ENCODE data around the gene CKB. TPM values are rescaled to one million over a fixed set of nuclear protein-coding genes. Genes with fewer than 3 reads are reported as not detected.
A peak's percentile ranks its signal among the peaks of the same experiment; 100 is the strongest.

CKB gene
- total RNA-seq, 4 donors from 2014 or later = 453 to 1,624 (median 922) TPM

DNA sequence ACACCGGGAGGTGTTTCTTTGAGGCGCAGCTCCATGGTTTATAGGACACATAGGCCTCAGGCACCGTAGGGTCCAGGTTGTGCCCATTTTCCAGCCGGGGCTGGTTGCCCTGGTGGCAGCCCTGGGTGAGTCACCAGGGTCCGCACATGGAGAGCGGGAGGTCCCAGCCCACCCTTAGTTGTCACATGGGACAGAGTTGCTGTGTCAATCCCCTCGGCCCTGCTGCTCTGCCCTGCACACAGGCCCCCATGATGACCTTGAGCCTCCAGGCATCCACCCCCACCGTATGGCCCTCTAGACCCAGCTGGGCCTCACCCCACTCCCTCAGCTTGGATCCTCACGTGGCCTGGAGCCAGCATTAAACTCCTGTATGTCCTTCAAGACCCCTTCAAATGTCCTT is 14.1 kb upstream of the CKB start:
- no CpG with 5 or more reads among the region's 9 CpGs for WGBS, 2 donors (ENCODE audit: low coverage in 1 of 2)
- H3K4me3 ChIP-seq = no peak overlapping the region
- no peaks in the 10 kb centered on the region for H3K9me3 ChIP-seq
- TF ChIP-seq POLR2AphosphoS5 (IDR thresholded peaks at IDR 0.05) = no peak
- TF ChIP-seq, protein P1, sequence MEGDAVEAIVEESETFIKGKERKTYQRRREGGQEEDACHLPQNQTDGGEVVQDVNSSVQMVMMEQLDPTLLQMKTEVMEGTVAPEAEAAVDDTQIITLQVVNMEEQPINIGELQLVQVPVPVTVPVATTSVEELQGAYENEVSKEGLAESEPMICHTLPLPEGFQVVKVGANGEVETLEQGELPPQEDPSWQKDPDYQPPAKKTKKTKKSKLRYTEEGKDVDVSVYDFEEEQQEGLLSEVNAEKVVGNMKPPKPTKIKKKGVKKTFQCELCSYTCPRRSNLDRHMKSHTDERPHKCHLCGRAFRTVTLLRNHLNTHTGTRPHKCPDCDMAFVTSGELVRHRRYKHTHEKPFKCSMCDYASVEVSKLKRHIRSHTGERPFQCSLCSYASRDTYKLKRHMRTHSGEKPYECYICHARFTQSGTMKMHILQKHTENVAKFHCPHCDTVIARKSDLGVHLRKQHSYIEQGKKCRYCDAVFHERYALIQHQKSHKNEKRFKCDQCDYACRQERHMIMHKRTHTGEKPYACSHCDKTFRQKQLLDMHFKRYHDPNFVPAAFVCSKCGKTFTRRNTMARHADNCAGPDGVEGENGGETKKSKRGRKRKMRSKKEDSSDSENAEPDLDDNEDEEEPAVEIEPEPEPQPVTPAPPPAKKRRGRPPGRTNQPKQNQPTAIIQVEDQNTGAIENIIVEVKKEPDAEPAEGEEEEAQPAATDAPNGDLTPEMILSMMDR (IDR thresholded peaks at IDR 0.05) = no peak
- no peak for TF ChIP-seq POLR2A (IDR thresholded peaks at IDR 0.05)
- no peak for TF ChIP-seq EP300 (IDR thresholded peaks at IDR 0.05)
- H3K36me3 ChIP-seq = peaks cover 0 to 42% of the 10 kb centered on the region in 2 donors
- no peaks in the 10 kb centered on the region for H3K27me3 ChIP-seq
- peak overlapping the region; percentile 78 to 96 (median 94) for H3K27ac ChIP-seq
- ATAC-seq = no peak
- H3K4me1 ChIP-seq = peaks cover 9 to 100% (median 68%) of the 10 kb centered on the region in 3 donors

DNA sequence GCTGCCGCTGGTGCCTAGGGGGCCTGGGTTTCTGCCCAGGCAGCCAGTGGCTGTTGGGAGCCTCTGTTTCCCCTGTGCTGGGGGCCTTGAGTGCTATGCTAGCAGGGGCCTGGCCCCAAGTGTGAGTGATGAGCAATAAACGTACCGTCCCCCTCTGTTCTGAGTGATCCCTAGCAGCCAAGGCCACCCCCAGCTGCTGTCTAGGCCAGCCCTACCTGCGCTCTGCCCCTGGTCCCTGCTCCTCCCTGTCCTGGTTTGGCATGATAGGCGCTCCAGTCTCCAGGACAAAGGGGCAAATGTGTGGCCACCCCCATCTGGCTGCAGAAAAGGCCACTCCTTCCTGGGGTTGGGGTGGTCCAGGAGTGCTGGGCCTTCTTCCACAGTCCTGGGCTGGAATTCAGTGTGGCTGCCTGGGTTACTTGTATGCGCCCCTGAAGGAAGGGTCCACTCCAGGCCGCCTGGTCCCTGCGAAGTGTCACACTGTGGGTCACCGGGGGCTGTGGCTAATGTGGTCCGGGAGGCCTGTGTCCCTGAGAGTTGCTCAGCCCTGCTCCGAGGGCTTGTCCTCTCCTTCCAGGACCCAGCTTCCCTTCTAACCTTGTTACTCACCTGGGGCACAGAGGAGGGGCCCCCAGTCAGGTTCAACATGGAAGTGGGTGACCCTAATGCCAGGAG is 13.4 kb upstream of the CKB start:
- H3K36me3 ChIP-seq = peaks cover 0 to 48% of the 10 kb centered on the region in 2 donors
- TF ChIP-seq POLR2AphosphoS5 (IDR thresholded peaks at IDR 0.05) (no peak), EP300 (IDR thresholded peaks at IDR 0.05) (no peak), POLR2A (IDR thresholded peaks at IDR 0.05) (no peak)
- TF ChIP-seq, protein P1 (IDR thresholded peaks at IDR 0.05) = no peak
- 87% methylated on average over 3 of the region's 11 CpGs; no CpG with 5 or more reads in 1 of the 2 donors for WGBS, 2 donors (ENCODE audit: low coverage in 1 of 2)
- H3K4me3 ChIP-seq = no peak overlapping the region
- ATAC-seq = no peak
- no peaks in the 10 kb centered on the region for H3K9me3 ChIP-seq
- H3K27ac ChIP-seq = peak overlapping the region; percentile 78 to 96 (median 94)
- no peaks in the 10 kb centered on the region for H3K27me3 ChIP-seq
- H3K4me1 ChIP-seq = peaks cover 2 to 100% (median 66%) of the 10 kb centered on the region in 3 donors

GRCh38 chr14:103535081-103535890 is 12.7 kb upstream of the CKB start:
- ATAC-seq = peak; percentile 28
- no peaks in the 10 kb centered on the region for H3K27me3 ChIP-seq
- no peak overlapping the region for H3K4me3 ChIP-seq

GRCh38 chr14:103534576-103535061 is 12.0 kb upstream of the CKB start:
- Histone ChIP-seq H3K9me3 (no peaks in the 10 kb centered on the region), H3K4me1 (peaks cover 2 to 100% (median 68%) of the 10 kb centered on the region in 3 donors), H3K27me3 (no peaks in the 10 kb centered on the region), H3K36me3 (peaks cover 0 to 59% of the 10 kb centered on the region in 2 donors), H3K4me3 (no peak overlapping the region), H3K27ac (peak overlapping the region; percentile 78 to 96 (median 94))
- TF ChIP-seq POLR2AphosphoS5 (IDR thresholded peaks at IDR 0.05) = peak; percentile 57
- TF ChIP-seq, protein P1 (IDR thresholded peaks at IDR 0.05) = no peak
- WGBS, 2 donors (ENCODE audit: low coverage in 1 of 2) = 60% methylated on average over 1 of the region's 22 CpGs; no CpG with 5 or more reads in 1 of the 2 donors
- peak; percentile 69 for ATAC-seq

More at GRCh38 chr14:103535081-103535890, 12.7 kb upstream of the CKB start:
- WGBS, 2 donors (ENCODE audit: low coverage in 1 of 2) = no CpG with 5 or more reads among the region's 21 CpGs
- Histone ChIP-seq H3K36me3 (peaks cover 0 to 56% of the 10 kb centered on the region in 2 donors), H3K9me3 (no peaks in the 10 kb centered on the region), H3K27ac (peak overlapping the region; percentile 78 to 96 (median 94)), H3K4me1 (peaks cover 0 to 100% (median 66%) of the 10 kb centered on the region in 3 donors)
- TF ChIP-seq POLR2AphosphoS5 (IDR thresholded peaks at IDR 0.05) = peak; percentile 18
- no peak for TF ChIP-seq EP300 (IDR thresholded peaks at IDR 0.05)
- TF ChIP-seq POLR2A (IDR thresholded peaks at IDR 0.05) = peak; percentile 11 to 21
- TF ChIP-seq, protein P1 (IDR thresholded peaks at IDR 0.05) = no peak
